Measurements from ENCODE around the gene GALT.

GRCh38 chr9:34659592-34660253 is 13.2 kb downstream of the GALT start:
- TF ChIP-seq CTCF (IDR thresholded peaks at IDR 0.05) (no peak), POLR2A (IDR thresholded peaks at IDR 0.05) (no peak)
